Mucosa of descending colon (tissue), 3 donors: Measurements from ENCODE around the gene KRT32. TPM values are rescaled to one million over a fixed set of nuclear protein-coding genes. Genes with fewer than 3 reads are reported as not detected.

Experiments
- ATAC-seq: fragments of 200-7000 bp; cut with Tn5 transposase; one replicate; pipeline ENCODE4 v1.9.1; 2020; ENCODE audit warnings: mild to moderate bottlenecking, moderate library complexity
- DNase-seq, 3 donors: peaks; one replicate each; pipeline ENCODE4 v3.0.0-alpha.2; 2020
- H3K36me3 ChIP-seq: fragments of 200-600 bp; one replicate; pipeline ENCODE4 v1.8.0; 2021; ENCODE audit warnings: low read depth, mild to moderate bottlenecking
- H3K4me1 ChIP-seq: fragments of 200-600 bp; one replicate; pipeline ENCODE4 v1.8.0; 2021; ENCODE audit warnings: low read depth, mild to moderate bottlenecking
- H3K4me3 ChIP-seq: fragments of 200-600 bp; one replicate; pipeline ENCODE4 v1.8.0; 2021; ENCODE audit warnings: mild to moderate bottlenecking
- H3K9me3 ChIP-seq: fragments of 200-600 bp; one replicate; pipeline ENCODE4 v1.8.0; 2021; ENCODE audit warnings: mild to moderate bottlenecking
- intact Hi-C, 2 donors: fragments of 100-400 bp; cut with DNase I in 1 of 2; cut with micrococcal nuclease in 1 of 2; formaldehyde crosslinking; loops; one replicate each; pipeline versions ENCODE4 v1.11.0 to v1.11.1; 2022; cut with DNase I, micrococcal nuclease
- total RNA-seq, 3 donors: library from RNA; stranded (reverse); fragmentation: NEBNext Ultra II Directional in 2 of 3; extraction: Animal tissue kit (Norgen Biotek cat#: 25700) in 2 of 3; gene quantifications; one replicate each; pipeline versions ENCODE4 v1.2.1 to v1.2.4, GENCODE V29; 2021 to 2023
- TF ChIP-seq, protein P1 (sequence below): fragments of 200-600 bp; IDR thresholded peaks from one replicate; pipeline ENCODE4 v1.8.0; 2022; ENCODE audit warnings: antibody characterized with exemption, mild to moderate bottlenecking
- donor health status: DM: no; HTN: no; CAD: no; lungs with moderate emphysema.
- donor health status: DM: no; HTN: no; CAD: no.
- donor health status: DM: no; HTN: yes; CAD: no.

KRT32 gene
- total RNA-seq, 3 donors from 2014 or later = not detected

DNA sequence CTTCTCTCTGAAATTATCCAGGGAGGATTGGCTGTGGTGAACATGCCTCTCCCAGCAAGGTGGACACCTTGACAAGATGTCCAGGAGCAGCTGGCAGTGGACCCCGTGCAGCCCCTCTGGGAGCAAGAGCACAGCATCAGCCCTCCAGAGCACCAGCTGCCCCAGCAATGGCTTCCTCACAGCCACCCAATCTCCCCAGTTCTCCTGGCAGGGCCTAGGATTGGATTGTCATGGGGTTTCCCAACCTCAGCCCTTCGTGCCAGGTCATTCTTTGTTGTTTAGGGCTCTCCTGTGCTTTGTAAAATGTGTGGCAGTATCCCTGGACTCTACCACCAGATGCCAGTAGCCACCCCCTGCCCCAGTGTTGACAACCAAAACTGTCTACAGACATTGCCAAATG lies 24.3 kb upstream of the KRT32 start:
- ATAC-seq = no peak
- no peak for DNase-seq
- Histone ChIP-seq H3K36me3 (no peaks in the 10 kb centered on the region), H3K9me3 (no peaks in the 10 kb centered on the region), H3K4me1 (peaks cover 14% of the 10 kb centered on the region), H3K4me3 (no peak overlapping the region)
- intact Hi-C loops = no loop called here
- TF ChIP-seq, protein P1, sequence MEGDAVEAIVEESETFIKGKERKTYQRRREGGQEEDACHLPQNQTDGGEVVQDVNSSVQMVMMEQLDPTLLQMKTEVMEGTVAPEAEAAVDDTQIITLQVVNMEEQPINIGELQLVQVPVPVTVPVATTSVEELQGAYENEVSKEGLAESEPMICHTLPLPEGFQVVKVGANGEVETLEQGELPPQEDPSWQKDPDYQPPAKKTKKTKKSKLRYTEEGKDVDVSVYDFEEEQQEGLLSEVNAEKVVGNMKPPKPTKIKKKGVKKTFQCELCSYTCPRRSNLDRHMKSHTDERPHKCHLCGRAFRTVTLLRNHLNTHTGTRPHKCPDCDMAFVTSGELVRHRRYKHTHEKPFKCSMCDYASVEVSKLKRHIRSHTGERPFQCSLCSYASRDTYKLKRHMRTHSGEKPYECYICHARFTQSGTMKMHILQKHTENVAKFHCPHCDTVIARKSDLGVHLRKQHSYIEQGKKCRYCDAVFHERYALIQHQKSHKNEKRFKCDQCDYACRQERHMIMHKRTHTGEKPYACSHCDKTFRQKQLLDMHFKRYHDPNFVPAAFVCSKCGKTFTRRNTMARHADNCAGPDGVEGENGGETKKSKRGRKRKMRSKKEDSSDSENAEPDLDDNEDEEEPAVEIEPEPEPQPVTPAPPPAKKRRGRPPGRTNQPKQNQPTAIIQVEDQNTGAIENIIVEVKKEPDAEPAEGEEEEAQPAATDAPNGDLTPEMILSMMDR = no peak

DNA sequence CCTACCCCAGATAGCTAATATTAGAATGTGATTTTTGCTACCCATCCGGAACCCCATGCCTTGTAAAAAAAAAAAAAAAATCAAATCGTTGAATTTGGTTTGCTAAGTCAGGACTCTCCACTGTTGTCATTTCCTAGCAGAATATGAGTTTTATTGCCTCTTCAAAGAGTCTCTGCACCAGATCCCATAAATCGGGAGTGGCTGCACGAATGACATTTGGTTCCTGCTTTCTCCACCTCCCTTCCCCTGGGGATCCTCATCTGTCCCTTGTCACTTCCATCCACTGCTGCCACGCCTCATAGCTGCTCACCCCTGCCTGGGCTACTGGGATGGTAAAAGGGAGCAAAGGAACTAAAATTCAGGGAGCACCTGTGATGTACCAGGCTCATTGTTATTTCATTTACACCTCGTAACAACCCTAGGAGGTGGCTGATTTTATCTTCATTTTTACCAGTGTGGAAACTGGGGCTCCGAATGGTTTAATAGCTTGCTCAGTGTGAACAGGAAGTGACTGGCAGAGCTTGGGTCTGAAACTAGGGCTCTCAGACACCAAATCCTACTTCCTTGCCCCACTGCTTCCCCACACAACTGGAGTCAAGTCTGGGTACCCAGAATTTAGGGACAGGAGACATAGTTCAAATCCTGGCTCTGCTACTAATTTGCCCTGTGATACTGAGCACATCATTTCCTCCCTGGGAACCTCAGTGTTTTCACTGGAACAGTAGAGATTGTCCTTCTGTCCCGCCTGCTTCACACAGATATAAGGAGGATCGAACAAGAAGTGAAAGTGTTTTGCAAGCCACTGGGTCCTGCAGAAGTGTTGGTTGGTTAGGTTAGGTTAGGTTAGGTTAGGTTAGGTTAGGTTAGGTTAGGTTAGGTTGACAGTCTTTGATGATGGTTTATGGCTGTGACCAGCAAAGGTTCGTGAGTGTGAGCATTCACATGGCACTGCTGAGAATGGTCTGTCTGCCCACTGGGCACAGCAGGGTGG lies 23.1 kb upstream of the KRT32 start:
- Histone ChIP-seq H3K4me3 (no peak overlapping the region), H3K36me3 (no peaks in the 10 kb centered on the region), H3K4me1 (peaks cover 14% of the 10 kb centered on the region), H3K9me3 (no peaks in the 10 kb centered on the region)
- DNase-seq (peak in 1 of 3 donors; percentile 52), ATAC-seq (peak; percentile 66)
- TF ChIP-seq, protein P1 = no peak
- intact Hi-C loops = no loop called here

DNA sequence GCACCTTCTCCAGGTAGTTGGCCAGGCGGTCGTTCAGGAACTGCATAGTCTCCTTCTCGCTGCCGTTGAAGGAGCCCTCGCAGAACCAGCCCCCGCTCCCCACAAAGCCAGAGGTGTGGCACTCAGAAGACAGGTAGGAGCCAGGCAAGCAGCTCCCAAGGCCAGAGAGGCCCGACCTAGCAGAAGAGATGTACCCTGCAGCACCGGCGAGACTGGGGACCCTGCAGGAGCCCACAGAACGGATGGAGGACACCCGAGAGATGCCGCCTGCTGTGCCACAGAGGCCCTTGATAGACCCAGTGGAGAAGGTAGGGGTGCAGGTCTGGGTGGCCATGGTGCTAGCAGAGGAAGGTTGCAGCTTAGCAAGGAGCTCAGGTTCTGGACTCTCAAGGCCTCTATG lies 22.3 kb upstream of the KRT32 start, which contains the start of gene KRT36:
KRT36 (minus strand) TSS at position 380 of the 400 bp plus-strand sequence; CDS start at position 334, 46 bp downstream.
- ATAC-seq = no peak
- H3K4me3 ChIP-seq = no peak within 1 kb of the TSS
- H3K4me1 ChIP-seq = peaks cover 14% of the 10 kb centered on the region

DNA sequence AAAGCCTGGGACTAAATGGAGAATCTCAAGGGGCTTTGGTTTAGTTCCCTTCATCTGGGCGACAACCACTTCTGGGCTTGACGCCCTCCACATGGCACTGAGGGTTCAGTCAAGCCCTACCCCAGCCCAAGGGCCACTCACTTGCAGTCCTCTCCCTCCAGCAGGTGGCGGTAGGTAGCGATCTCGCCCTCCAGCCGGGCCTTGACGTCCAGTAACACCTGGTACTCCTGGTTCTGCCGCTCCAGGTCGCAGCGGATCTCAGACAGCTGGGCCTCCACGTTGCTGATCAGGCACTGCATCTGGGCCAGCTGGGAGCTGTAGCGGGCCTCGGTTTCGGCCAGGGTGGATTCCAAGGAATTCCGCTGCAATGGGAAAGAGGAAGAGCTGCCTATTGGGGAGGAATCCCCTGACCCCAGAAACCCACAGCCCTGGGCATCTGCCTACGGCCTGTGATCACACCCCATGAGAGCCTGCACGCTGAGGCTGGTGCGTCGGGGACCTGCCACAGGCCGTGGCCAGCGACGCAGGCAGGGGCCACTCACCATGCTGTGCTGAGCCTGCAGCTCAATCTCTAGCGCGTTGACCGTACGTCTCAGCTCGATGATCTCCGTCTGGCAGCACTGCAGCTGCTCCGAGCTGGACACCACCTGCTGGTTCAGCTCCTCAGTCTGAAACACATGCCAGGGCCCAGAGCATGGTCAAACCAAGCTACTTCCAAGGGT lies 19.8 kb upstream of the KRT32 start:
- TF ChIP-seq, protein P1 = peak; percentile 56
- intact Hi-C loops = no loop called here
- H3K9me3 ChIP-seq = no peaks in the 10 kb centered on the region
- peak in 2 of 3 donors; percentile 78 to 82 for DNase-seq
- H3K36me3 ChIP-seq = no peaks in the 10 kb centered on the region
- H3K4me1 ChIP-seq = peaks cover 14% of the 10 kb centered on the region
- peak; percentile 55 for ATAC-seq
- H3K4me3 ChIP-seq = no peak overlapping the region

More for the DNA sequence above, 22.3 kb upstream of the KRT32 start, which contains the start of gene KRT36:
- TF ChIP-seq, protein P1 = no peak
- Histone ChIP-seq H3K9me3 (no peaks in the 10 kb centered on the region), H3K36me3 (no peaks in the 10 kb centered on the region)
- intact Hi-C loops = no loop called here
- DNase-seq = no peak

DNA sequence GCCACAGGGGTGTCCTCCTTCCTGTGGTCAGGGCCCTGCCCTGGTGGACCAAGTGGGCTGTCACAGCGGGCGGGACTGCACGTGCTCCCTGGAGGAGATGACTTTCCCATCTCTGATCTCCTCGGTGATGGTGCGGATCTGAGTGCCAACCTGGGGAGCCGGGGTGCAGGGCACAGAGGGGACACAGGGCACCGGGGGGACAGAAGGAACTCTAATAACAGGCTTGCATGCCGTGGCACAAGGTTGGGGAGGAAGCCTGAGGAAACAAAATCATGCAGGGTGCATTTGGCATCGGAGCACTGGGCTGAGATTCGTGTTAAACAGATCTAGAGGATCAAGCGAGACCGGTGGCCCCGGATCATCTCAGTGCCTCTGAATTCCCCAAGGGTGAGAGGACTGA lies 19.1 kb upstream of the KRT32 start:
- DNase-seq (no peak), ATAC-seq (no peak)
- Histone ChIP-seq H3K4me1 (peaks cover 14% of the 10 kb centered on the region), H3K4me3 (no peak overlapping the region), H3K9me3 (no peaks in the 10 kb centered on the region), H3K36me3 (no peaks in the 10 kb centered on the region)
- intact Hi-C loops = no loop called here
- TF ChIP-seq, protein P1 = no peak
